ENCODE results near the gene GDAP1L1.

GRCh38 chr20:44319839-44320422, 72.8 kb downstream of the GDAP1L1 start:
- TF ChIP-seq CTCF (IDR thresholded peaks at IDR 0.05) (no peak), EP300 (IDR thresholded peaks at IDR 0.05) (no peak), POLR2A (IDR thresholded peaks at IDR 0.05; ENCODE audit: low read depth) (no peak), POLR2AphosphoS5 (IDR thresholded peaks at IDR 0.05) (no peak)
